Esophagus squamous epithelium (tissue), 5 donors: ENCODE data around the gene CFAP69. TPM values are rescaled to one million over a fixed set of nuclear protein-coding genes. Genes with fewer than 3 reads are reported as not detected.

Source experiments
- DNase-seq: peaks from one replicate; lab custom pipeline; 2025; lab: John Stamatoyannopoulos, UW
- H3K27ac ChIP-seq, 4 donors: fragments of 200-600 bp; sonication (generic); one replicate each; pipeline ENCODE4 v1.5.1; 2016 to 2019; ENCODE audit warnings: mild to moderate bottlenecking in 1 of 4
- H3K27me3 ChIP-seq, 4 donors: fragments of 200-600 bp; sonication (generic); 1 replicate in 3 of 4; 2 replicates in 1 of 4; pipeline versions ENCODE4 v1.5.1 to v1.6.0; 2017 to 2021; ENCODE audit warnings: antibody characterized with exemption in 1 of 4
- H3K36me3 ChIP-seq, 3 donors: fragments of 200-600 bp; sonication (generic); one replicate each; pipeline ENCODE4 v1.5.1; 2016 to 2019
- H3K4me1 ChIP-seq, 3 donors: fragments of 200-600 bp; sonication (generic); one replicate each; pipeline ENCODE4 v1.5.1; 2017 to 2019
- H3K4me3 ChIP-seq, 4 donors: fragments of 200-600 bp; sonication (generic); 1 replicate in 3 of 4; 2 replicates in 1 of 4; pipeline ENCODE4 v1.5.1; 2016 to 2019; ENCODE audit warnings: mild to moderate bottlenecking in 2 of 4, moderate library complexity in 1 of 4
- H3K9me3 ChIP-seq, 3 donors: fragments of 200-600 bp; sonication (generic); one replicate each; pipeline ENCODE4 v1.5.1; 2016 to 2019
- POLR2A ChIP-seq, 4 donors: fragments of 450-650 bp; IDR thresholded peaks; one replicate each; pipeline ENCODE4 v1.6.1; 2017; ENCODE audit warnings: antibody characterized with exemption in 4 of 4, mild to moderate bottlenecking in 4 of 4, moderate library complexity in 3 of 4
- WGBS, 2 donors: methylation state at CpG; one replicate each; pipeline ENCODE4 v1.1.5; 2018; 5-methylcytosine and 5-hydroxymethylcytosine counted together
- intact Hi-C: fragments of 100-400 bp; cut with DNase I; formaldehyde crosslinking; loops from one replicate; pipeline ENCODE4 v1.15.0; 2022
- total RNA-seq, 4 donors: library from RNA; depleted of rRNA; stranded (reverse); fragments of >200 nt; gene quantifications; one replicate each; pipeline ENCODE4 v1.1.0, GENCODE V29; 2016
- TF ChIP-seq, protein P1 (sequence below), 6 experiments: fragments of 450-650 bp in 4 of 6; fragments of 200-600 bp in 2 of 6; sonication (generic) in 2 of 6; IDR thresholded peaks; one replicate each; pipeline ENCODE4 v1.5.1; 2016 to 2019; ENCODE audit warnings: antibody characterized with exemption in 6 of 6, mild to moderate bottlenecking in 4 of 6, moderate library complexity in 4 of 6
- donor health status: DM: yes; HTN: yes; CAD: no.

CFAP69 gene
- total RNA-seq, 4 donors from 2014 or later: 1.8 to 9.0 (median 2.0) TPM

DNA sequence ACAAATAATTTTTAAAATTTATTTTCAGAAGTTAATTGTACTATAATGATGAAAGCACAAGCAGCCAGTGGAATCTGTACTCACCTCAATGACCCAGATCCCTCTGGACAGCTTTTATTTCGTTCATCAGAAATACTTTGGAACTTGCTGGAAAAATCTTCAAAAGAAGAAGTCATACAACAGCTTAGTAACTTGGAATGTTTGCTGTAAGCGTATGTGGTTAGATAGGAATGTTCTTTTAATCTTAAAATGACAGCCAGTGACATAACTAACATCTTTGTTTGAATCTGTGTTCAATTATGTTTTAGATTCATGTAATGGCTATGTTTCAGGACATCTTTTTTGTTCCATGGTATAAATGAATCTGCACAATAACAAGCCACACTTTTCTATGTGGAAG, 26.8 kb downstream of the CFAP69 start:
- WGBS, 2 donors: 47 to 50% methylated on average over 2 of the region's 2 CpGs
- Histone ChIP-seq H3K27me3 (no peaks in the 10 kb centered on the region), H3K36me3 (no peaks in the 10 kb centered on the region), H3K27ac (no peak overlapping the region), H3K4me1 (no peaks in the 10 kb centered on the region), H3K4me3 (no peak overlapping the region), H3K9me3 (no peaks in the 10 kb centered on the region)
- intact Hi-C loops: no loop called here
- no peak for DNase-seq
- no peak for TF ChIP-seq POLR2A (IDR thresholded peaks at IDR 0.05)
- TF ChIP-seq, protein P1, sequence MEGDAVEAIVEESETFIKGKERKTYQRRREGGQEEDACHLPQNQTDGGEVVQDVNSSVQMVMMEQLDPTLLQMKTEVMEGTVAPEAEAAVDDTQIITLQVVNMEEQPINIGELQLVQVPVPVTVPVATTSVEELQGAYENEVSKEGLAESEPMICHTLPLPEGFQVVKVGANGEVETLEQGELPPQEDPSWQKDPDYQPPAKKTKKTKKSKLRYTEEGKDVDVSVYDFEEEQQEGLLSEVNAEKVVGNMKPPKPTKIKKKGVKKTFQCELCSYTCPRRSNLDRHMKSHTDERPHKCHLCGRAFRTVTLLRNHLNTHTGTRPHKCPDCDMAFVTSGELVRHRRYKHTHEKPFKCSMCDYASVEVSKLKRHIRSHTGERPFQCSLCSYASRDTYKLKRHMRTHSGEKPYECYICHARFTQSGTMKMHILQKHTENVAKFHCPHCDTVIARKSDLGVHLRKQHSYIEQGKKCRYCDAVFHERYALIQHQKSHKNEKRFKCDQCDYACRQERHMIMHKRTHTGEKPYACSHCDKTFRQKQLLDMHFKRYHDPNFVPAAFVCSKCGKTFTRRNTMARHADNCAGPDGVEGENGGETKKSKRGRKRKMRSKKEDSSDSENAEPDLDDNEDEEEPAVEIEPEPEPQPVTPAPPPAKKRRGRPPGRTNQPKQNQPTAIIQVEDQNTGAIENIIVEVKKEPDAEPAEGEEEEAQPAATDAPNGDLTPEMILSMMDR (IDR thresholded peaks at IDR 0.05): no peak

DNA sequence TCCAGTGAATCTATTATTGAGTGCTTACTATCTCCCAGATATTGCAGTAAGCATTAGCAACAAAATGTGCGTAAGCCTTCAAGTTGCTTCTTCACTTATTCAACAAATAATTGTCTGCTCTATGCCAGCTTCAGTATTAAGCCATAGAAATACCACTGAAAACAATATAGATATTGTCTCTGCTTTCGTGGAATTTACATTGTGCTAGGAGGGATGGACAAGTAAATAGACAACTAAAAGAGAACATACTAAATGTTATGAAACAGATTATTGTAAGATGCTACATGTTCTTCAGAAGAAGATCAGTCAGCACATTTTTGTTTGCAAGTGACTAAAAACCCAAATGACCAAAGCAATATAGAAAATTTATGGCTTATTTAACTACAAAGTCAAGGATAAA, 27.3 kb downstream of the CFAP69 start:
- Histone ChIP-seq H3K9me3 (no peaks in the 10 kb centered on the region), H3K27me3 (no peaks in the 10 kb centered on the region), H3K4me3 (no peak overlapping the region), H3K36me3 (no peaks in the 10 kb centered on the region), H3K4me1 (no peaks in the 10 kb centered on the region), H3K27ac (no peak overlapping the region)
- intact Hi-C loops: no loop called here
- no peak for DNase-seq
- TF ChIP-seq, protein P1 (IDR thresholded peaks at IDR 0.05): no peak
- TF ChIP-seq POLR2A (IDR thresholded peaks at IDR 0.05): no peak
- WGBS, 2 donors: 85 to 88% methylated on average over 2 of the region's 2 CpGs

DNA sequence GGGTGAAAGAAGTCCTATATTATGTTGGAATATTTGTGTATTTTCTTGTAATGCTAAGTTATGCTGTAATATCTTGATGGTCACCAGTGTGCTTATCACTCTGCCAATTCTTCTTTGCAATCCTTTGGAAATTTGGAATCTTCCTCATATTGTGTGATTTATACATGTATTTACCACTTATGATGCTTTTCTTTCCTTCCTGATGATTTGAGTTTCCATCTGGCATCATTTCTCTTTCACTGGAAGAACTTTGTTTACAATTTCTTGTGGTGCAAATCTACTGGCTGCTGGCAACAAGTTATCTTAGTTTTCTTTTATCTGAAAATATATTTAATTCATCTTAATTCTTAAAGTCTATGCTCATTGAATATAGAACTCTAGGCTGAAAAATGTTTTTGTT, 29.2 kb downstream of the CFAP69 start:
- intact Hi-C loops: no loop called here
- Histone ChIP-seq H3K9me3 (no peaks in the 10 kb centered on the region), H3K4me1 (no peaks in the 10 kb centered on the region), H3K4me3 (no peak overlapping the region), H3K27me3 (no peaks in the 10 kb centered on the region), H3K27ac (no peak overlapping the region), H3K36me3 (no peaks in the 10 kb centered on the region)
- no peak for TF ChIP-seq POLR2A (IDR thresholded peaks at IDR 0.05)
- TF ChIP-seq, protein P1 (IDR thresholded peaks at IDR 0.05): no peak
- no peak for DNase-seq

DNA sequence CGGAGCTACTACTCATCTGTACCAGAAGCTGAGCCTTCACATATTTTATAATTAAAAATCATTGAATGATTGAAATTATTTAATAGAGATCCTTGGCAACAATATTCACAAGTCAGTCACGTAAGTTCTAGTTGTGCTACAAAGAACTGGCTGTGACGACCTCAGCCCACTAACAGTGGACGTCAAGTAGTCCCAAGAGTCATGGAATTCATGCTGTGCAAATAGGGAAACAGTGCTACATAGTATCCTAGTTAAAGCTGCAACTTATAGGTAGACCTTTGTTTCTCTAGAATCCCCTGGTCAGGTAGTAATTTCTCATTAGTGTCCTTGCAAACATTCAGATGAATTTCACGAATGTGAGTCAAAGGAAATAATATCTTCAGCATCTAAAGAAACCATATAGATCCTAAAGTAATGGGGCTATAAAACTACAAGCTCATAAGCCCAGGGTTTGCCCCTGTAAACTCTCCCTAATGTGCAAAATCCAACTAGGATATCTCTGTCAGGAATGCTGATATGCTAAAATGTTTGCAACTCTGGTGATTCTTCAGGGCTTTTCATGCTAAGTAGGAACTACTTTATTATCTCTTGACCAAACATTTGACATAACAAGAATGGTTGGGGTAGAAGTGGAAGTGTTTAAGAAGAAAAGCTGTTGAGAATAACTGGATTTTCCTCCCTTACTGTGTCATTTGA, 31.2 kb downstream of the CFAP69 start:
- Histone ChIP-seq H3K27ac (no peak overlapping the region), H3K9me3 (no peaks in the 10 kb centered on the region), H3K27me3 (no peaks in the 10 kb centered on the region), H3K36me3 (peaks cover 0 to 6% (median 0%) of the 10 kb centered on the region in 3 donors), H3K4me3 (no peak overlapping the region), H3K4me1 (no peaks in the 10 kb centered on the region)
- intact Hi-C loops: no loop called here
- DNase-seq: no peak
- TF ChIP-seq, protein P1 (IDR thresholded peaks at IDR 0.05): no peak
- TF ChIP-seq POLR2A (IDR thresholded peaks at IDR 0.05): no peak
- 58 to 70% methylated on average over 4 to 5 of the region's 5 CpGs for WGBS, 2 donors

DNA sequence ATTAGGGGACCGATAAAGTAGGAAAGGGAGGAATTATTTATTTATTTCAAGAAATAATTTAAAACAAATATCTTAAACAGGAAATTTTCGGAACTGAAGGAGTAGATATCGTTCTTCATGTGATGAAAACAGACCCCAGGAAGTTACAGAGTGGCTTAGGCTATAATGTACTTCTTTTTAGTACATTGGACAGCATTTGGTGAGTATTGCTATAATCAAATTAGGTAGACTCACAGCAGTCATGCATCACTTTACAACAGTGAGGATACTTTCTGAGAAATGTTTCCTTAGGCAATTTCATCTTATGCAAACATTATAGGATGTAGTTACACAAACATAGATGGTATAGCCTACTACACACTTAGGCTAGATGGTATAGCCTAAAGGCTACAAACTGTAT, 43.2 kb downstream of the CFAP69 start:
- no peaks in the 10 kb centered on the region for H3K36me3 ChIP-seq
- no peaks in the 10 kb centered on the region for H3K27me3 ChIP-seq
- no peaks in the 10 kb centered on the region for H3K9me3 ChIP-seq
- H3K4me1 ChIP-seq: no peaks in the 10 kb centered on the region
- H3K4me3 ChIP-seq: no peak overlapping the region
- H3K27ac ChIP-seq: no peak overlapping the region
- DNase-seq: no peak
- intact Hi-C loops: no loop called here
- no peak for TF ChIP-seq POLR2A (IDR thresholded peaks at IDR 0.05)
- TF ChIP-seq, protein P1 (IDR thresholded peaks at IDR 0.05): no peak
- 83 to 86% methylated on average over 3 of the region's 3 CpGs for WGBS, 2 donors
